Measurements from ENCODE around the gene SHTN1. TPM values are rescaled to one million over a fixed set of nuclear protein-coding genes. Genes with fewer than 3 reads are reported as not detected.

SHTN1 gene
- total RNA-seq, 1 donor from 2014 or later = 106 TPM

DNA sequence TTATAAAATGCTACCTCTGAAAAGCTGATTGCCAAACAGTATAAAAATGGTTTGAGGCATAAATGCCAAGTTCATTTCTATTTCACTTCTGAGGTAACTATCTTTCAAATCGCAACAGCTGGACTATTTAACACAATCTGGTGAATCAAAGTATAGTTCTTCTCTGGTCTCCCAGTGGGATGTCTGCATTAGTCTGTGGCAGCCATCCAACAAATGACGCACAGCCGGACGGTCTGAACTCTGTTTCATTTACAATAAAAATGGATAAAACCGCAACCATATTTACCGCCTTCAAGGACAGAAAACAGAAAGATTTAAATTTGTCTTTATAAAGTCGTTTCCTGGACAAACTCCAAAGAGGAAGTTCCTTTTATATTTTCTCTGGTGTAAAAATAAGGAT is 113.8 kb downstream of the SHTN1 start:
- H3K36me3 Mint-ChIP-seq (ENCODE audit: low read depth, unreplicated experiment) = peaks cover 9% of the 10 kb centered on the region
- TF ChIP-seq CTCF (IDR thresholded peaks at IDR 0.05; ENCODE audit: unreplicated experiment) = no peak
- no peak overlapping the region for H3K4me3 Mint-ChIP-seq (ENCODE audit: unreplicated experiment)
- no peaks in the 10 kb centered on the region for H3K9me3 Mint-ChIP-seq (ENCODE audit: unreplicated experiment)
- H3K27ac Mint-ChIP-seq (ENCODE audit: unreplicated experiment) = no peak overlapping the region
- DNase-seq (ENCODE audit: low spot score) = no peak
- peaks cover 43% of the 10 kb centered on the region for H3K4me1 Mint-ChIP-seq (ENCODE audit: unreplicated experiment)
- peaks cover 3% of the 10 kb centered on the region for H3K27me3 Mint-ChIP-seq (ENCODE audit: unreplicated experiment)

DNA sequence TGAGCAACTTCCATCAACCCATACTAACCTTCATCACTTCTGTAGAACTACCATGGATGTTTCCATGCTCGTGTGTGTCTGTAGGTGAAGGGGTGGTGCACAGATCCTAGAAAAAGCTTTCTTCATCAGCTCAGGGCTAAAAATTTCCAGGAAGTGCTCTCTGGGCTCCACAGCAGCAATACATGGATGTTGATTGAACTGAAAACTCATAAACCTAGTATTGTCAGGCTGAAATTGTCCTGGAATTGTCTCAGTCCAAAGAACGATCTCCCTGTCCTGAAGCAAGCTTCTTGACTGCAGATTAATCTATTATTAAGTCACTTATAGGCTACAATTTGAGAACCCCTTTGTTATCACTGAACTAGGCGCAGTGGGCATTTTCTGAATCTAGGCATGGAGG is 115.9 kb downstream of the SHTN1 start:
- H3K4me3 Mint-ChIP-seq (ENCODE audit: unreplicated experiment) = no peak overlapping the region
- no peak overlapping the region for H3K27ac Mint-ChIP-seq (ENCODE audit: unreplicated experiment)
- no peaks in the 10 kb centered on the region for H3K9me3 Mint-ChIP-seq (ENCODE audit: unreplicated experiment)
- peaks cover 3% of the 10 kb centered on the region for H3K27me3 Mint-ChIP-seq (ENCODE audit: unreplicated experiment)
- H3K36me3 Mint-ChIP-seq (ENCODE audit: low read depth, unreplicated experiment) = peaks cover 10% of the 10 kb centered on the region
- TF ChIP-seq CTCF (IDR thresholded peaks at IDR 0.05; ENCODE audit: unreplicated experiment) = no peak
- DNase-seq (ENCODE audit: low spot score) = no peak
- H3K4me1 Mint-ChIP-seq (ENCODE audit: unreplicated experiment) = peaks cover 25% of the 10 kb centered on the region

GRCh38 chr10:116888380-116889055 is 116.5 kb downstream of the SHTN1 start:
- H3K9me3 Mint-ChIP-seq (ENCODE audit: unreplicated experiment) = no peaks in the 10 kb centered on the region
- H3K27ac Mint-ChIP-seq (ENCODE audit: unreplicated experiment) = no peak overlapping the region

GRCh38 chr10:116886772-116887171 is 118.2 kb downstream of the SHTN1 start:
- Mint-ChIP-seq H3K4me1 (ENCODE audit: unreplicated experiment) (peaks cover 6% of the 10 kb centered on the region), H3K4me3 (ENCODE audit: unreplicated experiment) (no peak overlapping the region), H3K27me3 (ENCODE audit: unreplicated experiment) (peaks cover 5% of the 10 kb centered on the region), H3K36me3 (ENCODE audit: low read depth, unreplicated experiment) (peaks cover 10% of the 10 kb centered on the region), H3K9me3 (ENCODE audit: unreplicated experiment) (no peaks in the 10 kb centered on the region), H3K27ac (ENCODE audit: unreplicated experiment) (peak overlapping the region; percentile 0)
- TF ChIP-seq CTCF (IDR thresholded peaks at IDR 0.05; ENCODE audit: unreplicated experiment) = no peak
- no peak for DNase-seq (ENCODE audit: low spot score)

More at GRCh38 chr10:116888380-116889055, 116.5 kb downstream of the SHTN1 start:
- Mint-ChIP-seq H3K27me3 (ENCODE audit: unreplicated experiment) (peaks cover 3% of the 10 kb centered on the region), H3K4me1 (ENCODE audit: unreplicated experiment) (peaks cover 19% of the 10 kb centered on the region), H3K36me3 (ENCODE audit: low read depth, unreplicated experiment) (peaks cover 10% of the 10 kb centered on the region), H3K4me3 (ENCODE audit: unreplicated experiment) (no peak overlapping the region)
- no peak for TF ChIP-seq CTCF (IDR thresholded peaks at IDR 0.05; ENCODE audit: unreplicated experiment)
- DNase-seq (ENCODE audit: low spot score) = no peak

- Mint-ChIP-seq H3K9me3 (ENCODE audit: unreplicated experiment) (no peaks in the 10 kb centered on the region), H3K36me3 (ENCODE audit: low read depth, unreplicated experiment) (peaks cover 9% of the 10 kb centered on the region), H3K27ac (ENCODE audit: unreplicated experiment) (no peak overlapping the region), H3K4me1 (ENCODE audit: unreplicated experiment) (peaks cover 2% of the 10 kb centered on the region), H3K27me3 (ENCODE audit: unreplicated experiment) (peaks cover 5% of the 10 kb centered on the region), H3K4me3 (ENCODE audit: unreplicated experiment) (no peak overlapping the region)
- no peak for DNase-seq (ENCODE audit: low spot score)
- no peak for TF ChIP-seq CTCF (IDR thresholded peaks at IDR 0.05; ENCODE audit: unreplicated experiment)
Measured at GRCh38 chr10:116882639-116883038, 122.3 kb downstream of the SHTN1 start.
